Glomerular endothelial cell (primary cell): Measurements from ENCODE around the gene MEPE. TPM values are rescaled to one million over a fixed set of nuclear protein-coding genes. Genes with fewer than 3 reads are reported as not detected.

Source experiments
- DNase-seq: peaks from one replicate; pipeline ENCODE4 v3.0.0-alpha.2; 2011; ENCODE audit warnings: low read depth, low spot score; ENCODE audit errors: extremely low read depth
- total RNA-seq: library from RNA; depleted of rRNA; stranded (reverse); fragments of >200 nt; gene quantifications from 2 replicates; pipeline ENCODE4 v1.2.3, GENCODE V29; 2015

MEPE gene
- total RNA-seq, 1 donor from 2014 or later: not detected

DNA sequence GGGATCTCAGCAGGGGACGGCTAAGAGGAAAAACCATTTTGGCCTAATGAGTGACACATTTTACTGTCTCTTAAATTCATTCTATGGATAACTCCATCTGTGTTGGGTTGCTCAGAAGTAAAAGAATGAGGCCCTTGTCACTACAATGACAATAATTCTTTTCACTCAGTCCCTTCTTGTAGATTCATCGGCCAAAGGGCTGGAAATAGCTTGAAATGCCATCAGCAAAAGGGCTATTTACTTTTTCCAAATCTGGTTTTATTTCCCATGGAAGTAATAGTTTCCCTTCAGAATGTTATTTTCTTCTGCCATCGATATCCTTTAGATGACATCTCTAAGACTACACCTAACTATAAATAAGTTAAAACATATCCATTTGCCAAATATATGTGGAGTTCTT, 7.4 kb downstream of the MEPE start:
- no peak for DNase-seq

DNA sequence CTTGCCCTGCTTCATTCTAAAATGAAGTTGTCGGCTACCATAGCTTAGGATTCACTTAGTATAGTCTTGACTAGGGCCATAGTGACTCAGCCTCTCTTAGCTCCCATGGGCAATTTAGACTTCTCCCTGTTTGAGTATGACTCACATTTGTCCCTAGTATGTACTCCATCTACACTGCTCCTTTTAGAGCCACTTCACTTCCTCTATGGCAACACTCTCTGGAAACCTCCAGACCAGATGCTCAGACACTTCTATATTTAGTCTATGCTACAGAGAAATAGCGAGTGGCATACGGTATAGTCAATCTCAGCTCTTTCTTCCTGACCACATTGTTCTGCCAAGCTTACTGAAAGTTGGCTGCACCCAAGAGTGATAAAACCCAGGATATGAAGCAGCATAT, 11.2 kb downstream of the MEPE start:
- no peak for DNase-seq

DNA sequence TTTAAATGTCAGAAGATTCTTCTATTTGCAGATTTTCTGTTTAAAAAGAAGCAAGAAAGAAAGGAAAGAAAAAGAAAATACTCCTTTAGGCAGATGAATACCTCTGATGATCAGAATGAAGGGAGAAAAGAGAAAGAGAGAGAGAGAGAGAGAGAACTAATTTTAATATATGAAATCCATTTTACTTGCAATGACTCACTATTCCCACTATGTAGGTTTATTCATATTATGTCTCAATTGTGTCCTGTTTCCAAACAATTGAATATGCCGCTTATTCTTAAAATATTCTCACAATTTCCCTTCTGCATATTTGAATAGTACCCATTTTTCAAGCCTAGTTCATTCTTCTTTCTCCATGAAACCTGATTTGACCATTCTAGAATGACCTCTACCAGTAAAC, 11.7 kb downstream of the MEPE start:
- DNase-seq: no peak

DNA sequence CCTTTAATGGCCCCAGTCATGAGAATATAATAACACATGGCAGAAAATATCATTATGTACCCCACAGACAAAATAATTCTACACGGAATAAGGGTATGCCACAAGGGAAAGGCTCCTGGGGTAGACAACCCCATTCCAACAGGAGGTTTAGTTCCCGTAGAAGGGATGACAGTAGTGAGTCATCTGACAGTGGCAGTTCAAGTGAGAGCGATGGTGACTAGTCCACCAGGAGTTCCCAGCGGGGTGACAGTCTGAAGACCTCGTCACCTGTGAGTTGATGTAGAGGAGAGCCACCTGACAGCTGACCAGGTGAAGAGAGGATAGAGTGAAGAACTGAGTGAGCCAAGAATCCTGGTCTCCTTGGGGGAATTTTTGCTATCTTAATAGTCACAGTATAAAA, 13.5 kb downstream of the MEPE start:
- no peak for DNase-seq

DNA sequence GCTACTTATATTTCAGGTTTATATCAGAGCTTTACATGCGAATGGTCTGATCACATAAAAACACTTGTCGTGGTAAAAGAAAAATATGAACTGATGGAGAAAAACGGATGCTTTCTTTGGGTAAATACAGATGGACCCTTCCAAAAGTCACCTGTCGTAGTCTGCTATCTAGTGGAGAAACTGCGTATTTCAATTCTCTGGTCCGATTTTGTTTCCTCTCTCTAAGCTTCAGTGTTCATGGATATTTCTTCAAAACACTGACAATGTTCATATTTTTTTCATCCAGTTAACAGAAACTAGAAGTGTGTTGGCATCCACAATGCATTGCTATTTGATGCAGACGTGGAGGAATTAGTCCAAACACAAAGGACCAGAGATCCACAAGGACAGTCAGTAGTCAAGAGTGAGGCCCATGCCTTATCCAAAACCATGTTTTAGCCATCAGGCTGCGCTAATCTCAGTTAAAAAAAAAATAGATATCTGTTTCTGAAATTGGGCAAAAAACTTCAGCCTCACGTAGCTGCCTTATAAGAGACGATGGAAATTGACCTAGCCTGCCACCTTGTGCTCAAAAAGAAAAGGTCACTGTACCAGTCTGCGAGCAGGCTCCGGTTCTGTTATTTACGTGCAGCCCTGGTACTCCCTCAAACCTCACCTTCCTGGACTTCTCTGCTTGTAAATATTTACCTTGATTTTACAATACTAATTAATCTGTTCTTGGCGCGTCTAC, 16.0 kb downstream of the MEPE start:
- DNase-seq: no peak

DNA sequence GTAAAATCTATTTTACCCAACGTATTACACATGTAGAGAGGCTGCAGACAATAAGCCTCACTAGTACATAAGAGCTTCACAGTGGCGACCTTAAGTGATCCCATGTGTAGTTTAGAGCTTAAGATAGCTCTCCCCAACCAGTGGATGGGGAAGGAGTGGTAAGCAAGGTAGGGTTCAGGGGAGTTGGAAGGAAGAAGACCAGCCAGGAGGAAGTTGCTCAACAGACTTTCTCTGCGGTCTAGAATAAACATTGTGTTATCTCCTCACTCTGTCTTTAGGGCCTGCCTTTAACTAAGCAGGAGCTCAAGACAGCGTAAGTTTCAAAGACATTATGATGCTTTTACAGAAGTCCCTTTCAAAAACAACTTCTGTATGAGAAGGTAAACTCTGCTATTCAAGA, 16.8 kb downstream of the MEPE start:
- DNase-seq: no peak

DNA sequence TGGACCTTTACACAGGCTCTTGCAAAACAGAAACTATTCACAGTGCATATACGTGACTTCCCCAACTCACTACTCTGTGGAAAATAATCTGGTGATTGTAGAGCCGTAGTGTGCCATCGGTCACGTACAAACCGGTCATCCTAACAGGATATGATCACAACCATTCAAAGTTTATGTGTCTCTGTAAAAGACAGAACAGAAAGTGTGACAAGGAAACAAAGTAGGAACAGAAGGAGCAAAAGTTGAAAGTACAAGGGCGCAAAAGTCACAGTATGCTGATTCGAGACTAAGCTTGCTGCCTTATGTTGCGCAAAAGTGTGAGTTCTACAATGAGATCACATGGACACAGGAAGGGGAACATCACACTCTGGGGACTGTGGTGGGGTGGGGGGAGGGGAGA, 18.6 kb downstream of the MEPE start:
- no peak for DNase-seq

DNA sequence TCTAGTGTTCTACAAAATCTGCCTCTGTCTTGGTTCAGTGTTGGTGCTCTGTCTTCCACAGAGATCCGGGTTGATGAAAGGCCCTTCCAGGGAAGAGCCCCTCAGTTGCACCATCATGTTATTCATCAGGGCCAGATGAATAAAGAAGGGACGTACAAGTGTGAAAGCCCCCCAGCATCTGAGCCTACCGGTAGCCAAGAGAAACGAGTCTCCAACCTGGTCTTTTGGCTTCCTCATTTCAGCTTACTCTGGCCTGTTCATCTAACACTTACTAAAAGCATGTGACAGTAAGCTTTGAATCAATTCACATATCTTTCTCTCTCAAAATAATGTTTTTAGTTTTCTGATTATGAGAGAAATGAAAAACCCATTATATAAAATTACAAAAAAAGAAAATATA, 19.2 kb downstream of the MEPE start:
- no peak for DNase-seq

DNA sequence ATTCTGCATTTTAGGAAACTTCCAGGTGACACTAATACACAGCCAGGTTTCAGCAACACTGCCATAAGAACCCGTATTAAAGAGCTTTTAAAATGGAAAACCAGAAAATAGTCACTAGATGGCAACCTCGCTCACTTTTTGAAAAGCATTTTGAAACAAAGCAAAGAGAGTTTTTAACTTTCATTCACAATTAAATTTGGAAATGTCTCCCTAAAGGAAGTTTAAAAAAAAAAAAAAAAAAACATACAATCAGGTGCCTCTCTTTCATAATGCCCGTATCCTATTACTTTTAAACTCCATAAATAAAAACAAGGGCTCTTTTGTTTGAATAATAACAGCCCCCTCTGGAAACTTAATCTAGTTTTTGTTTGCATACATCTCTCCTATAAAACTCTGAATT, 20.3 kb downstream of the MEPE start:
- DNase-seq: no peak

DNA sequence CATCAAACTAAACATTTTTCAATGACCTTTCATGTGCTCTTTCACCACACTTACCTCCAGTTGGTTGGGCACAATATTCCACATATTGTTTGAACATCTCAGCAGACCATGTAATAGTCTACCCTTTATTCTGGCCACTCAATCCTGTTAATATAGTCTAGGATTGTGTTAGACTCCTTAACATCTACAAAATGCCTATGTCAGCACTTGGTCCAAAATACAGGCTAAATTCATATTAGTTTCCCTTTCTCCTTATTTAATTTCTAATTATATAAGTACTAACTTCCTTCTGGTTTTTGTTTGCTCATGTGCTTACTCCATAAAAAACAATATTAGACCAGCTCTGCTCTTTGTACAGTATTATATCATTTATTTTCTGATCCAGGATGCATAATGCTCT, 21.1 kb downstream of the MEPE start:
- no peak for DNase-seq

DNA sequence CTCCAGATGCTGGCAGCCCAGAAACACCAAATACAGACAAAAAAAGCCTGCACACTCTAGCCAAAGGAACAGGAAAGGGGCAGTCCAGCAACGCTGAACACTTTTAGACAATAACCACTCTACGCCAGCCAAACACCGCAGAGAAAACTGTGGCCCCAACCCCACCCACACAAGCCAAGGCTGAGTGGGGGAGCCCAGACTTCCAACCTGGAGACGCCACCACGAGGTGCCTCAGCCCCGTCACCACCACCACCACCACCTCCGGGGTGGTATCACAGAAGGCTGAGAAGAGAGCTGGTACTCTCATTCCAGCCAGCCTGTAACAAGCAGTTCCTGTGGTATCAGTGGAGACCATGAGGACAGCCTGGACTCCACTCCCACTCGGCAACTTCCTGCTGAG, 22.8 kb downstream of the MEPE start:
- no peak for DNase-seq

DNA sequence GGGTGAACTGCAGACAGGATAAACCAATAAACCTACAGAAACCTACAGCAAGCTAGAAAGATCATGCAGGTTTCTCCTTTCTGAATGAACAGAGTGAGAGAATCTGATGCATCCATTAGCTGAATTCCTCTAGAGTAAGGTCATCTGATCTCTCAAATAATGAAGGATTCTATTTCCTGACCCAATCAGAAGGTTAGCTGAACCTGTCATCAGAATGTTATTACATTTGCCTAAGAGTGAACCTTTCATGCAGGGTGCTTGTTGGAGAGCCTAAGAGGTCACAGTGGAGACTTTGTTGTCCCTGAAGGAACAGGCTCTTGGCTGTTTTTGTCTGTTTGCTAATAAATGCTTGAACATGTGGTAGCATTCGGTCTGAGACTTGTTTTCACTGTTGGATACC, 24.0 kb downstream of the MEPE start:
- no peak for DNase-seq

DNA sequence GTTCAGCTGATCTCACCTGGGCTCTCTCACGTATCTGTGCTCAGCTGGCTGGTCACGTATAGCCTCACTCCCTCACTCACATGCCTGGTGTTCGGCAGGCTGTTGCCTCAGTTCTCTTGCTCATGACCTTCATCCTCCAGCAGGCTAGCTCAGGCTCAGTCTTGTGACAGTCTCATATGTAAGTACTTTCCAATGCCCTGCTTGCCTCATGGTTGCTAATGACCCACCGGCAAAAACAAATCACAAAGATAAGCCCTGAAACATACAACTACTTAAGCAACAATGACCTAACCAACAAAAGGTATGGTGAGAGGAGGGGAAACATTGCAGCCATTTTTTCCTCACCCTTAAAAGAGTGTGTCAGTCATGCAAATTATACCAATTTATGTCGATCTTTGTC, 25.0 kb downstream of the MEPE start:
- DNase-seq: no peak

DNA sequence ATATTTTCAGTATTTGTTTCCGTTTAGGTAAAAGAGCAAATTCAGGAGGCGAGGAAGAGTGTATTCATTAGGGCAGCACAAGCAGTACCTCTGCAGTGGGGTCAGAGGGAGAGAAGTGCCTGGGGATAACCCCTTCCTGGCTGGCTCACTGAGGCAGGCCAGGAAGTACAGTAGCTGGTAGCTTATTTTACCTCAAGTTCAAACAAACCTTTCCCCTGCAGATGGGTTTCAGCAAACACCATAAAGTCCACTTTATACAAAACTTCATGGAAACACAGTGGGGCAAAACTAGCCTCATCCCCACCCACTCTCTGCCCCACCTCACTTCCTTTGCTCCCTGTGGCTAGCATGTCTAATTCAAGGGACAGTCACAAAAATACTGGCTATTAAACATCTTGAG, 29.5 kb downstream of the MEPE start:
- no peak for DNase-seq

DNA sequence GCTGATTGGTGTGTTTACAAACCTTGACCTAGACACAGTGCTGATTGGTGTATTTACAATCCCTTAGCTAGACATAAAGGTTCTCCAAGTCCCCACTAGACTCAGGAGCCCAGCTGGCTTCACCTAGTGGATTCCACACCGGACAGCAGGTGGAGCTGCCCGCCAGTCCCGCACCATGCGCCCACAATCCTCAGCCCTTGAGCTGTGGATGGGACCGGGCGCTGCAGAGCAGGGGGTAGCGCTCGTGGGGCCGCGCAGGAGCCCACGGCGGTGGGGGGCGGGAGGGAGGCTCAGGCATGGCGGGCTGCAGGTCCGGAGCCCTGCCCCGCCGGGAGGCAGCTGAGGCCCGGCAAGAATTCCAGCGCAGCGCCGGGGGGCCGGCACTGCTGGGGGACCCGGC, 30.7 kb downstream of the MEPE start:
- DNase-seq: no peak

DNA sequence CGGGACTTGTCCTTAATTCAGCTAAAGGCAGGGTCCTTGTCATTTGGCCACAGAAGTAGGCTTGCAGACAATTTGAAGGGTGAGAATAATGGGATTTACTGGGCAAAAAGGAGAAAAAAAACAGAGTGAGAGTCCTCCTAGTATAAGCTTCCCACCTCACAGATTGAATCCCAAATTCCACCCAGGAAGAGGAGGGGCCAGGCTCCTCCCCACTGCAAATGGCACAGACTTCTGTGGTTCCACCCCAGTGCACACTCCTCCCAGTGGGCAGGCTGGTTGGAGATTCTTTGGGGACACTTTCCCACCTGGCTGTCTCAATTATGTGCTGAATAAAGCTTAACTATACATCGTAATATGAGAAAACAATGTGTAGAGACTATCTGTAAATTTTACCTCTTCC, 31.6 kb downstream of the MEPE start:
- no peak for DNase-seq

DNA sequence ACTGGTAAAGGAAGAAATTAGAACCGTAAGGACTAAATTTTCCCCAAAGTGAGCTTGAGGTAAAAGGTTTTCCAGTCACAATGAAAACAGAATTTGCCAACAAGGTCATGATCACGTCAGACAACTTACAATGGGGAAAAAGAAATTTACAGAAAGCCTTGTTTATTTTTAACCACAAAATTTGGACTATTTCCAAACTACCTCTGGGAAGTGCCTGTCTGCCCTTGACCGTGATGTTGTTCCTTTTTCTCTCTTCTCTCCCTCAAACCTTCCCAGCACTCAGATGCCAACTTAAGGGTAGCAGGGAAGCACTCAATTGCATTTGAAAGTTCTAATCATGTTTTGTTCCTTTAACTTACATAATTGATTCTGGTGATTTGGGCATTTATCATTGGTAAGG, 32.5 kb downstream of the MEPE start:
- no peak for DNase-seq

DNA sequence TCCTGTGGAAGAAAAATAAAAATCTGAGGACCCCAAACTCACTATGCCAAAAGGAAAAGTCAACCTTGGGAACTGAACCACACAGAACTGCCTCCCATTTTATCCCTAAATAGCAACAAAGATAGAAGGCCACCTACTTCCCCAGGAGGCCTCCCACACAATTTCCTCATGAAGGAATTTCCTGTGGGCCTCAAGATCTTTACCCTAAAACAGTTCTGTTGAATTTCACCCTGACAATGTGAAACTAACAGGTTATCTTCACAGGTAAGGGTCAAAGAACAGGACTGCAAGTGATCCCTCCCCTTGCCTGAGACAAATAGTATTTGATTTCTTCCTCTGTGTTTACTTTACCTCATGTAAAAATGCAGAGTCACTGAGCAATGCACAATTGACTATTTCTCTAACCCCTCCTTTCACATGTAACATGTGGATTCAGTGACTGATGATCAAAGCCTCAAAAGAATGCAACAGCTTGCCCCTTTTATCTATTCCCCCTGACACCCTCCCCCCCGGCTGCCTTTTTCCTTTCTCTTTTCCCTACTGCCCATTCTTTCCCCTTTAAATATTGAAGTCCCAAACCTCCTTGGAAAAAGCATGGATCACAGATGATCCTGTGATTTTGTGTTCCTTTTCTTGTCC, 33.3 kb downstream of the MEPE start:
- DNase-seq: no peak

DNA sequence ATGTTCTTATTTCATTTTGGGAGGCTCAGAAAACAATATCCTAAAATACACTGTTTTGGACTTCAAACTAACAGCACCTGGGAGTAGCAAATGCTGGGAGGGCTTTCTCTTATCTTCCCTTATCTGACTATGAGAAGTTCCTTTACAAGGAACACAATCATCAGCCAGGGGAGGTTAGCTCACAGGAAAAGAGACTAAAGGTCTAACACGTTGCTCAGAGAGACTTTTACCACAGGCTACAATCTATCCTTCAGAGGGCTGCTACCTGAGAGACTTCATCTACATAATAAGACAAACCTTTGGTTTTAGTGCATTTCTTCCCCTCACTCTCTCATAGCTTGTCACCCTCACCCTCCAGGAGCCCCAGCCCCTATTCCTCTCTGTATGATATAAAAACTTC, 35.8 kb downstream of the MEPE start:
- DNase-seq: no peak

DNA sequence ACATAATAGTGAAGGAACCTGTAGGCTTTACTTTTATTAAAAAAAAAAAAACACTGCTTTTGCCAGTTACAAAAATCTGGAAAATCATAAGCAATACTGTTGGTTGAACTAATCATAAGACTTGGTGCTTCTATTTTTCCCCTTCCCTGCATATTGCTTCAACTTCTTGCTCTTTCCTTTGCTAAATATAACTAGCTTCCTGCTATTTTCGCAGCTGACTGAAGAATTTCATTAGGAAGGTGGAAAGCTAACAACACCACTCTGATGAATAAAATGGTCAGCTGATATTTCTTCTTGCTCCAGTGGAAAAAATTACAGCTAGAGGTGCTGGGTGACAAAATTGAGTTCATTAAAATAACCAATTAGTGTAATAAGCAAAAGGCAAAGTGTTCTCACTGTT, 39.3 kb downstream of the MEPE start:
- no peak for DNase-seq

DNA sequence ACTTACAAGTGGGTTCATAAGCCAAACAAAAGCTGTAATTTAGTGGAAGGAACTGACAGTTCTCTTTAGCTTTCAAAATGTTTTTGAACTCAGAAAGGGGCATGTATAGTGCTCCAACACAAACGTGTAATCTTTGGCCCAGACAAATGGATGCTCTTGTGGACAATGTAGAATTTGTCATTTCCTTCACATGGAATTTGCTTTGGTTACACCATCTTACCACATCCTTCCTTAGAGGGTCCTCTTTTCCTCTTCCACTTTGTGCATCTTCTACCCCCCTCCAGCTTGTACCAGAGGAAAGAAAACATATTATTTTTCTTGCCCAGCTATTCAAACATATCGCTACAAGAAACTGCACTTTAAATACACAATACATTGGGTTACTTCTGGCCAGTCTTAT, 42.4 kb downstream of the MEPE start:
- DNase-seq: no peak

DNA sequence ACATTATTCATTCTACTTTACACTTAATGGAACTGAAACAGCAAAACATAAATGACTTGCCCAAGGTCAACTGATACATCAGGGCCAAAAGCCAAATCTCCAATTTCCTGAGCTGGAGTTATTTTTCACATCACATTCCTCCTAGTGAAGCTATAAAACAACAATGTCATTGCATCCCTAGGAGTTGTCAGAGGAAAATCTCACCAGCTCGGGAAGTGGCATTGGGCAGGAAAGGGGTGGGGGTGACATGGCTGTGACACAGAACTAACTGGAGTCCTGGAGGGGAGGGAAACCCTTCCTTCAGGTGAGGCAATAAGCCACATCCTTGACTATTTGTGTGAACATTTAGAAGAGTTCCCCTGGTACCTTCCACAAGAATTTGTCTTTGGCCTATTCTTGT, 47.3 kb downstream of the MEPE start:
- DNase-seq: no peak

DNA sequence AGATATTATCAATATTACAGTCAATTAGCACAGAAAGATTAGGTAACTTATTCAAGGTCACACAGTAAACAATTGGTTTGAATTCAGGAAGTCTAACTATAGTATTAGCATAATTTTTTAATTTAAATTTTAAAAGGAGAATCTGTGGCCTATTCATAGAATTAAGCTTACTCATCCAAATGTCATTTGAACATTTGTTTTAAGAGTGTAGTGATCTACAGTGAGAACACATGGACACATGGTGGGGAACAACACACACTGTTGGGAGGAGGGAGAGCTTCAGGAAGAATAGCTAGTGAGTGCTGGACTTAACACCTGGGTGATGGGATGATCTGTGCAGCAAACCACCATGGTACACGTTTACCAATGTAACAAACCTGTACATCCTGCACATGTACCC, 48.3 kb downstream of the MEPE start:
- DNase-seq: no peak
